ENCODE results near the gene POU2F2.

POU2F2 gene

GRCh38 chr19:42132030-42132628 is at the start of gene POU2F2:
POU2F2 (minus strand) TSS chr19:42132446; CDS start chr19:42132411, 35 bp downstream.
- DNase-seq (ENCODE audit: low read depth in 2 of 2), result peak; percentile 89

GRCh38 chr19:42178791-42179674 is 46.8 kb upstream of the POU2F2 start:
- DNase-seq (ENCODE audit: low read depth in 2 of 2), result no peak

- no peak for DNase-seq (ENCODE audit: low read depth in 2 of 2)
Observed at GRCh38 chr19:42177686-42178019, 45.4 kb upstream of the POU2F2 start.

DNA sequence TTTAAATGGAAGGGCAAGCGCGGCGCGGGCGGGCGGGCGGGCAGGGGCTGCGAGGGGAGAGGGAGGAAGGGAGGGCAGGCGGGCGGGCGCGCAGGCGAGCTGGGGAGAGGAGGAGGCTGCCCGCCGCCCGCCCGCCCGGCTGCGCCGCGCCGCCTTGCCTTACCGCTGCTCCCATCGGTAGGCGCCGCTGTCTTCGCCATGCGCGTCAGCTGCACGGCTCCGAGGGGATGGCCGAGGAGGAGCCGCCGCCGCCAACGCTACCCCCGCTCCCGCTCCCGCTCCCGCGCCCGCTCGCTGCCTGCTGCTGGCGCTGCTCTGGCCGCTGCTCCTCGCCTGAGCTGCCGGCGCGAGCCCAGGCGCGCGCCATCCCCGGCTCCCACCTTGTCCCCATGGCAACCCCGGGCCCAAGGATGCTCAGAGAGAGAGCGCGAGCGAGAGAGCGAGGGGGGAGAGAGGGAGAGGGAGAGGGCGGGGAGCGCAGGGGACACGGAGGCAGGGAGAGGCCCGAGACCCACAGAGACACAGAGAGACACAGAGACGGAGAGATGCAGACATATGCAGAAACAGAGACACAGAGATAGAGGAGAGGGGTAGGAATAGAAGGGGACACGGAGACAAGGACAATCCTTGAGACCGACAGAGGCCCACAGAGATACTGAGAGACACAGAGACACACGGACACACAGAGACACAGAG is 44.9 kb upstream of the POU2F2 start:
- peak; percentile 42 to 50 for DNase-seq (ENCODE audit: low read depth in 2 of 2)

DNA sequence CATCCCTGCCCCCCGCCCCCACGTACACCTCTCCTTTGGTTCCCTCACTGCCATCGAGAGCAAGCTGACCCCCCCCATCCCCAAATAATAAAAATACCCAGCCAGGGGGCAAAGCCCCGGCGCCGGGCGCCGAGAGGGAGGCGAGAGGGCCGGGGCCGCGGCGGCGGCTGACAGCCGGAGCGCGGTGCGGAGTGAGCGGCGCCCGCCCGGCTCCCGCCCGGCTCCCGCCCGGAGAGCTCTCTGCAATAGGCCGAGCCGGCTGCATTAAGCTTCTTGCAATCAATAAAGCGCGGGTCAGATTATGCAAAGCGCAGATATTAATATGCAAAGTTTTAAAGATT is 44.4 kb upstream of the POU2F2 start:
- DNase-seq (ENCODE audit: low read depth in 2 of 2), result no peak

DNA sequence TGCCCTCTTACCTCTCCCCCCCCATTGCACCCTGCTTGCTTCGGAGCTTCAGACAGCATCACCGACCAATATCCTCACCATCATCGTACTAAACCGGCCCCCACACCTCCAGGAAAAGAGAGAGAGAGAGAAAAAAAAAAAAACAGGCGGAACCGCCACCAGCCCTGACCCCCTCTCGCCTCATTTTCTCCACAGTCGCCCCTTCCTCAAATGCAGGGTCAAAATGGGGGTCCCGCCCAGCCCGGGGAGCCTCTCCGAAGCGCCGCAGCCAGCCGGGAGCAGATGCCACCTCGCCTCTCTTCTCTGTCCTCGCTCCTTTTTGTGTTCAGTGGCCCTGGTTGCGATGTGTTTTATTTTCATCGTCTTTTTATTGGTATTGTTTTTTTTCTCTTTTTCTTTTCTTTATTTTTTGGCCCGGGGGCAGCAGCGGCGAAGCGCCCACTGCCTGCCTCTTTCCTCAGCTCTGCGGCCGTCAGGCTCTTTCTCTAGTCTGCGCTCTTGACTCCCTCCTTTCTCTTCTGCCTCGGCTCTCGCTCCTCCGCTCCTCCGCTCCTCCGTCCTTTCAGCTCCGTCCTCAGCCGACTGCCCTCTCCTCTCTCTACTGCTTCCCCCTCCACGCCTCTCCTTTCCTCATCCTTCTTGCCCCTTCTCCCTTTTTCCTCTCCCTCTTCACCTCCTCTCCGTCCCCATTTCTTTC is 43.9 kb upstream of the POU2F2 start:
- DNase-seq (ENCODE audit: low read depth in 2 of 2), result no peak

- no peak for DNase-seq (ENCODE audit: low read depth in 2 of 2)
Observed at GRCh38 chr19:42174958-42175734, 42.9 kb upstream of the POU2F2 start.

DNA sequence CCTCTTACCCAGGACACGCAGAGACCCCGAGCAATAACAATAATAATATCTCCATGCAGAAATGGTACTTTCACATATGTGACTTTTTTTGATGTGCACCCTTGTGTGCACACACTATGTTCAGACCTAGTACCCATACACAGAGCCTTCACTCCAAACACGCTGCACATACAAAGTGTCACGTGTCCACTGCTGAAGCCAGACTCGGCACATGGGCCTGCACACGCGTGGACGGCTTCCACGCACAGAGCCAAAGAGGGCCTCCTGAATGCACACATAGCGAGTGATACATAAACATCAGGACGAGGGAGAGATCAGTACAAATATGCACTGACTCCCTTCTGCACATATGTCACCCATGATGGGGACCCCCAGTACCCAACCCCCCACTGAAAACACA is 41.9 kb upstream of the POU2F2 start:
- DNase-seq (ENCODE audit: low read depth in 2 of 2), result no peak

GRCh38 chr19:42173695-42174094 is 41.4 kb upstream of the POU2F2 start:
- DNase-seq (ENCODE audit: low read depth in 2 of 2), result no peak

GRCh38 chr19:42172261-42172660 is 40.0 kb upstream of the POU2F2 start:
- DNase-seq (ENCODE audit: low read depth in 2 of 2), result no peak

- no peak for DNase-seq (ENCODE audit: low read depth in 2 of 2)
Observed at GRCh38 chr19:42170715-42171114, 38.5 kb upstream of the POU2F2 start.

GRCh38 chr19:42169486-42170413 is 37.5 kb upstream of the POU2F2 start:
- no peak for DNase-seq (ENCODE audit: low read depth in 2 of 2)

DNA sequence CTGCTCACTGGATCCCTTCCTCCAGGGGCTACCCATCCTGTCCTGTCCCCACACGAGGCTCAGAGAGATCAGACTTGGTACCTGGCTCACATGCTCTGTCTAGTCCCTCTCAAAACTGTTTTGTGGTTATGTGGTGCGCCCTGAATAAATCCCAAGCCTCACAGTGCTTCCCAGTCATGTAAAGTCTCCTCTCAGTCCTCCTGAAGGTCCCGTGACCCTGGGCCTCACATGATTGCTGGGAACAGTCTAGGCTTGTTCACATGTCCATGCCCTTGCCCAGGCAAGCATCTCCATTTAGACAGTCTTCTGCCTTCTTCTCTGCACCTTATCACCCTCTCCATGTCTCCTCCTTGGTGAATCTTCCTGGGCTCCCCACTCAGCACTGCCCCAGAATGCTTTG is 36.0 kb upstream of the POU2F2 start:
- DNase-seq (ENCODE audit: low read depth in 2 of 2), result no peak

GRCh38 chr19:42166316-42166715 is 34.1 kb upstream of the POU2F2 start:
- no peak for DNase-seq (ENCODE audit: low read depth in 2 of 2)

DNA sequence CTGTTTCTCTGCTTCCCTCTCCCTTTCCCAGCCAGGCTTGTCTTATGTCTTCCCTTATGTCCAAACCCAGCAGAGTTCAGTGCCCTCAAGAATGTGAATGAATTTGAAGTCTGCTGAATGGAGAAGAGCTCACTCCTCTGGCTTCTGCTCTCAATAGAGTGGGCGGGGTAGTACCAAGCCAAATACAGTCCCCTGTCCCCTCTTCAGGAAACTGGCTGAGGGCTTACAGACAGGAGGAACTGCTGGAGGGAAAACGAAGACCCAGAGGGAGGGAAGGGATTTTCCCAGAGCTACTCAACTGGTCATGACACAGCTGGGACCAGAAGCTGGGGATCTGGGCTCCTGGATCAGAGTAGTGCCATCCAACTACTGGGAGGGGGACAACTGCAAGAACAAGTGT is 32.9 kb upstream of the POU2F2 start:
- DNase-seq (ENCODE audit: low read depth in 2 of 2), result no peak

- no peak for DNase-seq (ENCODE audit: low read depth in 2 of 2)
Observed at GRCh38 chr19:42161616-42162263, 29.5 kb upstream of the POU2F2 start.

- no peak for DNase-seq (ENCODE audit: low read depth in 2 of 2)
Observed at GRCh38 chr19:42159942-42160341, 27.7 kb upstream of the POU2F2 start.

- no peak for DNase-seq (ENCODE audit: low read depth in 2 of 2)
Observed at GRCh38 chr19:42158926-42159325, 26.7 kb upstream of the POU2F2 start.

GRCh38 chr19:42156571-42156970 is 24.3 kb upstream of the POU2F2 start:
- no peak for DNase-seq (ENCODE audit: low read depth in 2 of 2)

GRCh38 chr19:42155796-42156195 is 23.6 kb upstream of the POU2F2 start:
- DNase-seq (ENCODE audit: low read depth in 2 of 2), result no peak

Measured in activated CD8-positive, alpha-beta memory T cell treated with anti-CD3 and anti-CD28 coated beads for 4 hours (primary cell).